Fibroblast of pulmonary artery (primary cell): ENCODE data around the gene DHX16.

Source experiments
- DNase-seq: peaks from one replicate; pipeline ENCODE4 v3.0.0-alpha.2; 2010; ENCODE audit warnings: low read depth
- H3K4me3 ChIP-seq: replicated peaks from 2 replicates; pipeline ENCODE4 v1.5.1; 2011; ENCODE audit warnings: low read depth, mild to moderate bottlenecking, control low read depth, low read length, moderate library complexity
- CTCF ChIP-seq: IDR thresholded peaks from 2 replicates; pipeline ENCODE4 v1.5.1; 2011; ENCODE audit warnings: mild to moderate bottlenecking, control low read depth, low read length, inconsistent platforms; ENCODE audit errors: missing control alignments

Gene DHX16

GRCh38 chr6:30690403-30691207 is 17.8 kb upstream of the DHX16 start, which contains the start of gene NRM:
NRM (minus strand) TSS chr6:30690984; CDS start chr6:30690974, 10 bp downstream.
- TF ChIP-seq CTCF: no peak
- peak within 1 kb of the TSS; percentile 86 for H3K4me3 ChIP-seq
- DNase-seq: peak; percentile 85

DNA sequence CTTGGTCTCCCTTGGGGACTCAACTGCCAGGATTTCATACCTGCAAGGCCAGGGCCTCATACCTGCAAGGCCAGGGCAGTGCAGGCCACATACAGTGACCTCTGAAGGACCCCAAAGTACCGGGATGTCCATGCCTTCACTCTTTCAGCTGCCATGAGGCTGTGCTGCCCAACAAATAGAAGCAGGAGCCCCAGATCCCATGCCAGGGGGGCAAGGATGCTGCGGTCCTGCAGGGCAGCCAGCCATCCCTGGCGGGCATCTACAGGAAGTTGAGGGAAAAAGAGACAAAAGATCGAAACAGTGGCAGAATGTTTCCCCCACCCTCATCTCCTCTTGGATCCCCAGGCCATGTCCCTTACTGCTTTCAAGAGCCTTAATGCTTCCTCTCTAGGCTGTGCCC is 17.2 kb upstream of the DHX16 start:
- no peak for TF ChIP-seq CTCF
- H3K4me3 ChIP-seq: peak overlapping the region; percentile 86
- no peak for DNase-seq

GRCh38 chr6:30689022-30689865 is 16.4 kb upstream of the DHX16 start:
- H3K4me3 ChIP-seq: no peak overlapping the region
- no peak for TF ChIP-seq CTCF
- DNase-seq: no peak

GRCh38 chr6:30688569-30688968 is 15.8 kb upstream of the DHX16 start:
- DNase-seq: no peak
- TF ChIP-seq CTCF: no peak
- H3K4me3 ChIP-seq: peak overlapping the region; percentile 88

GRCh38 chr6:30687659-30688431 is 15.0 kb upstream of the DHX16 start:
- peak; percentile 40 for DNase-seq
- peak overlapping the region; percentile 88 for H3K4me3 ChIP-seq
- TF ChIP-seq CTCF: peak; percentile 28

DNA sequence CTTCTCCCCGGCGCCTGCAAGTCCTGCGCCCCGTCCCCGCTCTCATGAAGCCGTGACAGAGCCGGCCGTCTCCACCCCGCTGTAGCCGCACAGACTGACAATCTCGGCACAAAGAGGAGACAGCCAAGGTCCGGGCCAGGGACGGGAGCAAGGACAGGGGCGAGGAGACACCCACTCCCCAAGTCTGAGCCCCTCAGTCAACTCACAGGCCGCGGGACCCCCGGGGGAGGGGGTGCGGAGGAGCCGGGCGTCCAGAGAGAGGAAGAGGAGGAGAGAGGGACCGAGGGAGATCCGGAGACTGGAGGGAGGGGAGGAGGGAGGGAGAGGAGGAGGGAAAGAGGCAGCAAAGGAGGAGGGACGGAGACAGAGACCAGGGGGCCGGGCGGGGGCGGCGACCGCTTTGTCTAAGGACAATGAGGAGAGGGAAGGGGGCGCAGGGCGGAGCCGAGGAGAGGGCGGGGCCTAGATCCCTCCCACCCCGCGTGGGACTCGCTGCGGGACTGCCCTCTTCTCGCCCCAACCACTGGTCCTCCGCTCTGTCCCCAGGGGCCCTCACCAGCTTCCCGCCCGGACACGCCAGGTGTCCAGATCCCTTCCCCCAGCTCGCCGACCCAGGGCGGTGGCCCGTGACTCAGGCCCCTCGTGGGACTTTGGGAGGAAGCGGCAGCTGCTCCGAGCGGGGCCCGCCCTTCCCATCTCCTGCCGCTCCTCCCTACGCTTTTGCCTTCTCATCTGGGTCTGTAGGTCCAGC is 14.3 kb upstream of the DHX16 start:
- no peak for TF ChIP-seq CTCF
- DNase-seq: peak; percentile 98
- H3K4me3 ChIP-seq: peak overlapping the region; percentile 88
